ENCODE data around the gene PRR15.

PRR15 gene

GRCh38 chr7:29565982-29566746 is 2.5 kb downstream of the PRR15 start:
- no peak for DNase-seq (ENCODE audit: low read depth)

GRCh38 chr7:29567174-29567573 is 3.5 kb downstream of the PRR15 start:
- no peak overlapping the region for H3K4me3 ChIP-seq (ENCODE audit: low read depth, low read length)

More at GRCh38 chr7:29565982-29566746, 2.5 kb downstream of the PRR15 start:
- H3K4me3 ChIP-seq (ENCODE audit: low read depth, low read length) = peak overlapping the region; percentile 48

GRCh38 chr7:29569648-29570047 is 6.0 kb downstream of the PRR15 start:
- no peak for DNase-seq (ENCODE audit: low read depth)
- no peak overlapping the region for H3K4me3 ChIP-seq (ENCODE audit: low read depth, low read length)

More at GRCh38 chr7:29567174-29567573, 3.5 kb downstream of the PRR15 start:
- no peak for DNase-seq (ENCODE audit: low read depth)

- DNase-seq (ENCODE audit: low read depth) = no peak
- H3K4me3 ChIP-seq (ENCODE audit: low read depth, low read length) = no peak overlapping the region
These were observed 8.9 kb downstream of the PRR15 start for GRCh38 chr7:29572558-29572957.

GRCh38 chr7:29573567-29573966 is 9.9 kb downstream of the PRR15 start:
- H3K4me3 ChIP-seq (ENCODE audit: low read depth, low read length) = no peak overlapping the region

GRCh38 chr7:29574659-29575058 is 11.0 kb downstream of the PRR15 start:
- no peak for DNase-seq (ENCODE audit: low read depth)

More at GRCh38 chr7:29573567-29573966, 9.9 kb downstream of the PRR15 start:
- DNase-seq (ENCODE audit: low read depth) = no peak

GRCh38 chr7:29587195-29587808 is 23.7 kb downstream of the PRR15 start:
- no peak overlapping the region for H3K4me3 ChIP-seq (ENCODE audit: low read depth, low read length)
- DNase-seq (ENCODE audit: low read depth) = no peak

More at GRCh38 chr7:29574659-29575058, 11.0 kb downstream of the PRR15 start:
- no peak overlapping the region for H3K4me3 ChIP-seq (ENCODE audit: low read depth, low read length)

GRCh38 chr7:29588212-29588611 is 24.6 kb downstream of the PRR15 start:
- H3K4me3 ChIP-seq (ENCODE audit: low read depth, low read length) = no peak overlapping the region

GRCh38 chr7:29588900-29589696 is 25.5 kb downstream of the PRR15 start:
- H3K4me3 ChIP-seq (ENCODE audit: low read depth, low read length) = no peak overlapping the region
- DNase-seq (ENCODE audit: low read depth) = no peak

More at GRCh38 chr7:29588212-29588611, 24.6 kb downstream of the PRR15 start:
- no peak for DNase-seq (ENCODE audit: low read depth)

GRCh38 chr7:29592866-29593265 is 29.2 kb downstream of the PRR15 start:
- H3K4me3 ChIP-seq (ENCODE audit: low read depth, low read length) = no peak overlapping the region
- no peak for DNase-seq (ENCODE audit: low read depth)

GRCh38 chr7:29593459-29593858 is 29.8 kb downstream of the PRR15 start:
- no peak overlapping the region for H3K4me3 ChIP-seq (ENCODE audit: low read depth, low read length)
- DNase-seq (ENCODE audit: low read depth) = no peak

- no peak for DNase-seq (ENCODE audit: low read depth)
- no peak overlapping the region for H3K4me3 ChIP-seq (ENCODE audit: low read depth, low read length)
These were observed 33.1 kb downstream of the PRR15 start for GRCh38 chr7:29596593-29597178.

- H3K4me3 ChIP-seq (ENCODE audit: low read depth, low read length) = no peak overlapping the region
- no peak for DNase-seq (ENCODE audit: low read depth)
These were observed 33.6 kb downstream of the PRR15 start for GRCh38 chr7:29597266-29597665.

- H3K4me3 ChIP-seq (ENCODE audit: low read depth, low read length) = no peak overlapping the region
- DNase-seq (ENCODE audit: low read depth) = no peak
These were observed 34.5 kb downstream of the PRR15 start for GRCh38 chr7:29598137-29598536.

GRCh38 chr7:29598613-29599012 is 35.0 kb downstream of the PRR15 start:
- DNase-seq (ENCODE audit: low read depth) = no peak
- H3K4me3 ChIP-seq (ENCODE audit: low read depth, low read length) = no peak overlapping the region

- H3K4me3 ChIP-seq (ENCODE audit: low read depth, low read length) = no peak overlapping the region
- DNase-seq (ENCODE audit: low read depth) = no peak
These were observed 35.4 kb downstream of the PRR15 start for GRCh38 chr7:29599026-29599425.

GRCh38 chr7:29600661-29601060 is 37.0 kb downstream of the PRR15 start:
- no peak overlapping the region for H3K4me3 ChIP-seq (ENCODE audit: low read depth, low read length)
- DNase-seq (ENCODE audit: low read depth) = no peak

GRCh38 chr7:29604052-29604451 is 40.4 kb downstream of the PRR15 start:
- no peak overlapping the region for H3K4me3 ChIP-seq (ENCODE audit: low read depth, low read length)
- DNase-seq (ENCODE audit: low read depth) = no peak

GRCh38 chr7:29604702-29605101 is 41.1 kb downstream of the PRR15 start:
- DNase-seq (ENCODE audit: low read depth) = no peak
- H3K4me3 ChIP-seq (ENCODE audit: low read depth, low read length) = no peak overlapping the region

- DNase-seq (ENCODE audit: low read depth) = no peak
- H3K4me3 ChIP-seq (ENCODE audit: low read depth, low read length) = no peak overlapping the region
These were observed 42.0 kb downstream of the PRR15 start for GRCh38 chr7:29605671-29606070.

All from skeletal muscle cell (primary cell).